GM21529 (cell line): Measurements from ENCODE around the gene ABCA6.

ENCODE experiments used
- ATAC-seq: cut with Tn5 transposase; IDR thresholded peaks from one replicate; pipeline ENCODE4 v1.9.1; 2021; ENCODE audit not compliant: unreplicated experiment

Gene ABCA6

DNA sequence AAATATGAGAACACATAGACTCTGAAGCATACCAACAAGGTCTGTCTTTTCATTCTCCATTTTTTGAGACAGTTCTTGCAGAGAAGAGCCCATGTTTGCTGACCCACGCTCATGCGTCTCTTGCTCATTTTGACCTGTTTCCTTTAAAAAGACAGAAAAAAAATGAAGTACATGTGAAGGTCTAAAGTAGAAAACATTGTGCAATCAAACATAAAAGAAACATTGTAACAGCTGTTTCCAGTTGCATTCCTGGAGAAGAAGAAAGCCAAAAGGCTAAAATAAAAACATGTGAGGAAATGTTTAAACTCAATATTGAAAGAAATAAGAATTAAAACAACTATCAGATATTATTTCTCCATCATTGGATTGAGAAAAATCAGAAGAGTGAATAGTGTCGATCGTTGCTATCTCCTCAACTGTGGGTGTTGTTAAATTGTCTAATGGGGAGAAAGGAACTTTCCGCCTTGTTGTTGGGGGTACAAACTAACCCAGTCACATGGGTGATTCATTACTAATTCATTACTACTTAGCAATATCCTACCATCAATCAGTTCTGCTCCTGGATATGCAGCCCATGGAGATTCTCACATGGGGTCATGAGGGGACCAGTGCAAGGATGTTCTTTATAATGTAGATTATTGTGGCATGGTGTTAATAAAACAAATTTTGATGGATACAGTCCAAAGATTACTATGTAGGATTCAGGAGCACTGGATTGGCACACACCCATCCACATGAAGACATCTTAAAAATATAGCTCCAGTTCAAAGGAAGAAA lies 90.5 kb downstream of the ABCA6 start:
- ATAC-seq, result no peak

- ATAC-seq, result no peak
Observed at GRCh38 chr17:69048634-69049033, 93.1 kb downstream of the ABCA6 start.

DNA sequence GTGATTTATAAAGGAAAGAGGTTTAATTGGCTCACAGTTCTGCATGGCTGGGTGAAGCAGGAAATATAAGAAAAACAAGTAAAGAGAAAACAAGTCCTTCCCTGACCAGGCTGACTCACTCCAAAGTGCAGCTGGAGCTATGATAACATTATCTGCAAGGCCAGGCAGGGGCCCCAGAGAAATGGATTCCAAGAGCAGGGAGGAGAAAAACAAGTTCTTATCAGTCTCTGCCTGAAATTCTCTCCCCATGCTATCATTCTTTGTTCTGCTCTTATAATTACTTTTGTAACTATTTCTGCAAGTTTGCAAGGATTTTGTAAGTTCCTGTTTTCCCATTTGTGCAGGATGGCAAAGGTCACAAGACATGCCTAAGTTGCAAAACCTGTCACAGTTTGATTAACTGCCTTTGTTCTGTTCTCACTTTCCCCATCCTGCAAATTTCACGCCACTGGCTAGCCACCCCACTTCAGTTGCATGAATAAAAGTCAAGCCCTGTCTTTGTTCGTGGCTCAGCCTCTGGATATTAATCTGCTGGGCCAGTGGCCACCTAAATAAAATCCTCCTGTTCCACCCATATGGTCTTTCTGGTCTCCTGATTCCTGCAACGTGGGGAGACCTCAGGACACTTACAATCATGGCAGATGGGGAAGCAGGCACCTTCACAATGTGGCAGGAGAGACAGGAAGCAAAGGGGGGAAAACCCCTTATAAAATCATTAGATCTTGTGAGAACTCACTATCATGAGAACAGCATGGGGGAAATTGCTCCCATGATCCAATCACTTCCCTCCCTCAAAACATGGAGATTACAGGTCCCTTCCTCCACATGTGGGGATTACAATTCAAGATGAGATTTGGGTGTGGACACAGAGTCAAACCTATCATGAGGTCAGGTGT lies 94.1 kb downstream of the ABCA6 start:
- ATAC-seq, result no peak

DNA sequence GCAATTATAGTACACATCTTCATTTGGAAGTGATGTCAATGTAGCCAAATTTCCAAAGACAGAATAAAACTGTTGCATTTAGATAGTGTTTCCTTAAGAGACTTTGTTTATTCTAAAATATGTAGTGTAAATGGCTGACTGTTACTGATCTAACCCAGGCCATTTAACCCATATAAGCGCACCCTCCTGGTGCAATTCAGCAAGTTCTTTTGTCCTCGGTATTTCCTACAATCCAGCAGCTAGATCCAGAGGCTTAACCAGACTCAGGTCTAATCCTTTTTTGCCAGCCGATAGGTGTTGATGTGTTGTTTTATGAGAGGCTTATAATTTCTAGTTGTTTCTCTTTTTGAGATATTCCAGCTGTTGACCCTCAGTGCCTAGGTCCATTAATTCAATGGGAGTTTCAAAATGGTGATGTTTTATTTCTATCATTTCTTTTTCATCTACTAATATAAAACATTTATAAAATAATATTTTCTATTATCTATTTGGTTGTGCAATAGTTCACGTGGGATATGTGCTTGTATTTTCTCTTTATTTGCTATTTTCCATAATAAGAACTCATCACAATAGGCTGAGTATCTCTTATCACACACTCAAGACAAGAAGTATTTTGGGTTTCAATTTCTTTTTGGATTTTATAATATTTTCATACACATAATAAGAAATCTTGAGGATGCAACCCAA lies 95.4 kb downstream of the ABCA6 start:
- no peak for ATAC-seq

DNA sequence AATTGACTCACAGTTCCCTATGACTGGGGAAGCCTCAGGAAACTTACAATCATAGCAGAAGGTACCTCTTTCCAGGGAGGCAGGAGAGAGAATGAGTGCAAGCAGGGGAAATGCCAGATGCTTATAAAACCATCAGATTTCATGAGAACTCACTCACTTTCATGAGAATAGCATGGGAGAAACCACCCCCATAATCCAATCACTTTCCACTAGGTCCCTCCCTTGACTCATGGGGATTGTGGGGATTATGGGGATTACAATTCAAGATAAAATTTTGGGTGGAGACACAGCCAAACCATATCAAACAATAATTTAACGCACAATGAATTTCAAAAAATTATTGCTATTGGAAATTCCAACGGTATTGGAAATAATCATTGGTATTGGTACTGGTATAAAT lies 96.0 kb downstream of the ABCA6 start:
- ATAC-seq, result no peak

GRCh38 chr17:69044371-69044770 lies 97.3 kb downstream of the ABCA6 start:
- ATAC-seq, result no peak

DNA sequence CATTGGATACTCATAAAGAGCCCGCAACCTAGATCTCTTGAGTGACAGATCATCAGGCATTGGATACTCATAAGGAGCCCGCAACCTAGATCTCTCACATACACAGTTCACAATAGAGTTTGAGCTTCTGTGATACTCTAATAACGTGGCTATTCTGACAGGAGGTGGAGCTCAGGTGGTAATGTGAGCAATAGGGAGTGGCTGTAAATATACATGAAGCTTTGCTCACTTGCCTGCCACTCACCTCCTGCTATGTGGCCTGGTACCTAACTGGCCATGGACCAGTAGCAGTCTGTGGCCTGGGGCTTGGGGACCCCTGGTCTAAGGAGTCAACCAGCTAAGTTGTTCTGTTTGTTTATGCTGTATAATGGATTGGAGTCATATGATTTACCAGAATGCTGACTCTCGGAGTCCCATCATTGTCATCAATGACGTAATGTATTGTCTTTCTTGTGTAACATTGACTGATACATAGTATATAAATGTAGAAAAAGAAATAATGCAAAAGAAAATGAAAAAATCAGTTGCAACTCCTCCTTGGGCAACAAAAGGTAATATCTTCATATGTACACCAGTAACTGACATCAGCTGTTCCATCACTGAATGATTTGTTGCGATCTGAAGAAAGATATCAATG lies 98.5 kb downstream of the ABCA6 start:
- no peak for ATAC-seq

- ATAC-seq, result no peak
Observed at GRCh38 chr17:69042308-69042707, 99.4 kb downstream of the ABCA6 start.

- no peak for ATAC-seq
Observed at GRCh38 chr17:69031839-69032238, 109.9 kb downstream of the ABCA6 start.

- ATAC-seq, result no peak
Observed at GRCh38 chr17:69030169-69030568, 111.5 kb downstream of the ABCA6 start.
